K562 (cell line): ENCODE measurements around the gene PDE1C. TPM values are rescaled to one million over a fixed set of nuclear protein-coding genes. Genes with fewer than 3 reads are reported as not detected.

Experiments used
- ATAC-seq: fragments of 200-7000 bp; cut with Tn5 transposase; 3 replicates; pipeline ENCODE4 v1.9.1; 2020; ENCODE audit warnings: moderate library complexity
- BruUV-seq: library from RNA; stranded (reverse); fragments of 400-500 nt; replicated peaks from 2 replicates; lab custom pipeline; 2021; lab: Mats Ljungman, UMichigan
- CTCF ChIA-PET: fragments of 300-600 bp; formaldehyde crosslinking; extraction: SDS; loops from one replicate; lab custom pipeline; 2021; ENCODE audit warnings: low intra/inter-chr PET ratio; lab: Yijun Ruan, JAX
- POLR2A ChIA-PET: fragments of 300-600, 350-650 bp; sonication (Branson Sonifier 250); formaldehyde crosslinking; extraction: SDS; loops from one replicate; lab custom pipeline; 2021; ENCODE audit warnings: antibody characterized with exemption, inconsistent platforms; lab: Yijun Ruan, JAX
- DNase-seq, 4 experiments: peaks; one replicate each; pipeline versions ENCODE4 v3.0.0 to v3.0.0-alpha.2; 2011 to 2018; ENCODE audit warnings: low spot score in 3 of 4, mixed read lengths in 3 of 4; ENCODE audit errors: extremely low read depth in 1 of 4
- FAIRE-seq: peaks from 2 replicates; lab custom pipeline; 2011; peaks lifted over from hg19 to GRCh38; lab: Jason Lieb, UNC
- H2AFZ ChIP-seq: 2 replicates; pipeline ENCODE4 v1.6.0; 2011; ENCODE audit warnings: low read depth, low read length, control low read depth, inconsistent platforms
- H3K27ac ChIP-seq: fragments of 200-600 bp; 3 replicates; pipeline ENCODE4 v1.8.0; 2011; ENCODE audit warnings: low read depth, mild to moderate bottlenecking, control low read depth, inconsistent platforms, low read length, moderate library complexity, mixed read lengths; ENCODE audit errors: extremely low read depth
- H3K27me3 ChIP-seq, 2 experiments: fragments of 300-600 bp in 1 of 2; 2 replicates in 1 of 2; 3 replicates in 1 of 2; pipeline versions ENCODE4 v1.6.0 to v1.8.0; 2011; ENCODE audit warnings: inconsistent platforms in 2 of 2, low read length in 2 of 2, mild to moderate bottlenecking in 1 of 2, mixed read lengths in 1 of 2, moderate library complexity in 1 of 2; ENCODE audit not compliant: control insufficient read depth in 2 of 2, insufficient read depth in 2 of 2
- H3K36me3 ChIP-seq: fragments of 300-600 bp; 3 replicates; pipeline ENCODE4 v1.8.0; 2011; ENCODE audit warnings: mild to moderate bottlenecking, low read length, inconsistent platforms; ENCODE audit not compliant: control insufficient read depth, insufficient read depth
- H3K4me1 ChIP-seq, 2 experiments: fragments of 200-600 bp in 1 of 2; replicated peaks in 1 of 2; 2 replicates in 1 of 2; 3 replicates in 1 of 2; pipeline versions ENCODE4 v1.5.1 to v1.8.0; 2011; ENCODE audit warnings: inconsistent platforms in 2 of 2, low read length in 2 of 2, mild to moderate bottlenecking in 1 of 2, mixed read lengths in 1 of 2, moderate library complexity in 1 of 2; ENCODE audit not compliant: control insufficient read depth in 2 of 2, insufficient read depth in 2 of 2
- H3K4me2 ChIP-seq: 2 replicates; pipeline ENCODE4 v1.6.1; 2011; ENCODE audit warnings: low read length, control low read depth, inconsistent platforms, mixed read lengths; ENCODE audit not compliant: insufficient read depth
- H3K4me3 ChIP-seq: fragments of 200-600 bp; sonication (generic), shearing (Covaris generic); 2 replicates; pipeline ENCODE4 v1.5.1; 2016; ENCODE audit warnings: control low read depth, inconsistent platforms
- H3K79me2 ChIP-seq: fragments of 200-600 bp; 3 replicates; pipeline ENCODE4 v1.8.0; 2011; ENCODE audit warnings: low read length, inconsistent platforms; ENCODE audit not compliant: control insufficient read depth, insufficient read depth
- H3K9ac ChIP-seq, 2 experiments: 2 replicates each; pipeline versions ENCODE4 v1.6.0 to v1.6.1; 2011; ENCODE audit warnings: low read depth in 2 of 2, low read length in 2 of 2, control low read depth in 1 of 2, inconsistent platforms in 1 of 2, mild to moderate bottlenecking in 1 of 2, mixed read lengths in 1 of 2; ENCODE audit not compliant: insufficient read depth in 1 of 2
- H3K9me1 ChIP-seq: one replicate; pipeline ENCODE4 v1.6.0; 2011; ENCODE audit warnings: inconsistent platforms, mild to moderate bottlenecking, low read length, moderate library complexity; ENCODE audit not compliant: control insufficient read depth, insufficient read depth
- H3K9me3 ChIP-seq: replicated peaks from 2 replicates; pipeline ENCODE4 v1.5.1; 2011; ENCODE audit warnings: low read depth, low read length, inconsistent platforms; ENCODE audit not compliant: control insufficient read depth, insufficient read depth
- H4K20me1 ChIP-seq: replicated peaks from 2 replicates; pipeline ENCODE4 v1.6.1; 2011; ENCODE audit warnings: low read length, inconsistent platforms, mixed read lengths; ENCODE audit not compliant: control insufficient read depth, insufficient read depth
- DMBX1 ChIP-seq: fragments of 250-450 bp; sonication (Bioruptor Pico); IDR thresholded peaks from 2 replicates; pipeline ENCODE4 v1.8.0; 2022; ENCODE audit warnings: inconsistent platforms, mild to moderate bottlenecking, moderate library complexity, borderline replicate concordance
- FOXA1 ChIP-seq: fragments of 450-650 bp; IDR thresholded peaks from 2 replicates; pipeline ENCODE4 v1.6.1; 2016; ENCODE audit warnings: mild to moderate bottlenecking, borderline replicate concordance
- GABPB2 ChIP-seq: fragments of 250-450 bp; sonication (Bioruptor Pico); conservative IDR thresholded peaks from 2 replicates; pipeline ENCODE4 v1.5.1; 2021; ENCODE audit warnings: mild to moderate bottlenecking
- GATA2 ChIP-seq: sonication (generic); formaldehyde crosslinking; IDR thresholded peaks from 2 replicates; pipeline ENCODE4 v1.4.0; 2020; ENCODE audit warnings: mild to moderate bottlenecking, missing genetic modification reagents
- LEF1 ChIP-seq: fragments of 450-650 bp; IDR thresholded peaks from 2 replicates; pipeline ENCODE4 v1.6.1; 2016; ENCODE audit warnings: mild to moderate bottlenecking
- MCM7 ChIP-seq, 2 experiments: fragments of 450-650 bp; IDR thresholded peaks; 2 replicates each; pipeline ENCODE4 v1.6.1; 2016 to 2018
- NELFE ChIP-seq: IDR thresholded peaks from 2 replicates; pipeline ENCODE4 v1.6.1; 2011; ENCODE audit warnings: mild to moderate bottlenecking; ENCODE audit not compliant: insufficient read depth, insufficient read length
- NFIX ChIP-seq: fragments of 250-450 bp; sonication (Bioruptor Pico); IDR thresholded peaks from 2 replicates; pipeline ENCODE4 v1.4.0; 2020; ENCODE audit warnings: low read depth, mild to moderate bottlenecking, moderate library complexity
- PCBP2 ChIP-seq: fragments of 200-400 bp; formaldehyde crosslinking; IDR thresholded peaks from 2 replicates; pipeline ENCODE4 v1.6.1; 2018; ENCODE audit warnings: low read length, low read depth, mild to moderate bottlenecking, moderate library complexity; ENCODE audit not compliant: poor library complexity, severe bottlenecking
- SMAD2 ChIP-seq: fragments of 150-350 bp; IDR thresholded peaks from 2 replicates; pipeline ENCODE4 v1.6.1; 2014; ENCODE audit warnings: low read depth, mild to moderate bottlenecking, low read length
- SMAD3 ChIP-seq: fragments of 450-650 bp; formaldehyde crosslinking; conservative IDR thresholded peaks from 2 replicates; pipeline ENCODE4 v1.4.0; 2020; ENCODE audit warnings: mild to moderate bottlenecking
- SNIP1 ChIP-seq: fragments of 450-650 bp; IDR thresholded peaks from 2 replicates; pipeline ENCODE4 v1.7.1; 2017; ENCODE audit warnings: low read depth, mild to moderate bottlenecking
- SP1 ChIP-seq: sonication (generic); formaldehyde crosslinking; IDR thresholded peaks from 2 replicates; pipeline ENCODE4 v1.8.1; 2022; ENCODE audit warnings: mild to moderate bottlenecking, missing genetic modification reagents
- THRAP3 ChIP-seq: fragments of 450-650 bp; IDR thresholded peaks from 2 replicates; pipeline ENCODE4 v1.6.1; 2016; ENCODE audit warnings: mild to moderate bottlenecking, inconsistent platforms, borderline replicate concordance
- WHSC1 ChIP-seq: IDR thresholded peaks from one replicate; pipeline ENCODE4 v1.6.1; 2012; ENCODE audit warnings: low read length, control low read depth, inconsistent platforms
- ZNF165 ChIP-seq: fragments of 250-450 bp; sonication (Bioruptor Pico); IDR thresholded peaks from 2 replicates; pipeline ENCODE4 v1.4.0; 2020; ENCODE audit warnings: borderline replicate concordance
- WGBS: fragments of 100-300 bp; shearing (Covaris generic); methylation state at CpG from one replicate; pipeline ENCODE4 v1.1.6; 2016; ENCODE audit warnings: low coverage, mixed read lengths; ENCODE audit not compliant: insufficient coverage; ENCODE audit errors: missing lambda C conversion rate; 5-methylcytosine and 5-hydroxymethylcytosine counted together
- in situ Hi-C: fragments of 300-500 bp; cut with MboI; formaldehyde crosslinking; loops from 4 replicates; pipeline ENCODE4 v1.15.0; 2018; ENCODE audit warnings: inconsistent platforms, mixed read lengths
- intact Hi-C: fragments of 100-400 bp; cut with micrococcal nuclease; formaldehyde crosslinking; loops from 2 replicates; pipeline ENCODE4 v1.14.2; 2022
- polyA plus RNA-seq, 8 experiments: library from polyadenylated mRNA; depleted of rRNA in 4 of 8; stranded (reverse) in 5 of 8; unstranded in 3 of 8; fragments of >200 nt; fragmentation: Nextera tagmentation in 2 of 8; fragmentation: Illumina TruSeq in 1 of 8; extraction: Ambion mirVana in 2 of 8; extraction: Trizol in 1 of 8; gene quantifications; 2 replicates each; pipeline versions ENCODE4 v1.2.1 to v1.2.3, GENCODE V29; 2011 to 2014; ENCODE audit warnings: inconsistent platforms in 1 of 8, missing spikeins in 1 of 8
- total RNA-seq, 7 experiments: library from RNA; depleted of rRNA in 6 of 7; stranded (reverse); fragments of >200 nt in 6 of 7; fragmentation: Illumina TruSeq in 2 of 7; extraction: Trizol in 2 of 7; gene quantifications; 2 replicates each; pipeline versions ENCODE4 v1.2.1 to v1.2.3, GENCODE V29; 2011 to 2021; ENCODE audit warnings: low replicate concordance in 1 of 7
- TF ChIP-seq, protein P1 (sequence below), 2 experiments: fragments of 150-350 bp in 1 of 2; IDR thresholded peaks; 2 replicates each; pipeline ENCODE4 v1.6.1; 2012 to 2016; ENCODE audit warnings: low read depth in 2 of 2, low read length in 2 of 2, mild to moderate bottlenecking in 1 of 2, moderate library complexity in 1 of 2

Gene PDE1C
- total and polyA plus RNA-seq, 9 of the 15 experiments (the other 6 are each of a cell fraction or from before 2014, with no cell fraction given): under 0.01 to 0.01 TPM; not detected in 7

GRCh38 chr7:31926991-31927584 lies 143.1 kb downstream of the PDE1C start:
- WGBS: 0% methylated on average over 5 of the region's 5 CpGs
- Histone ChIP-seq H2AFZ (no peak overlapping the region), H4K20me1 (no peaks in the 10 kb centered on the region), H3K4me3 (no peak overlapping the region), H3K79me2 (no peaks in the 10 kb centered on the region), H3K9me3 (no peaks in the 10 kb centered on the region), H3K27me3 (no peaks in the 10 kb centered on the region), H3K4me2 (no peak overlapping the region), H3K27ac (no peak overlapping the region), H3K4me1 (no peaks in the 10 kb centered on the region), H3K9ac (no peak overlapping the region), H3K9me1 (no peaks in the 10 kb centered on the region), H3K36me3 (no peaks in the 10 kb centered on the region)
- in situ Hi-C loops (no loop called here), intact Hi-C loops (no loop called here)
- POLR2A ChIA-PET: interaction anchor here (1.3 kb wide), 1 partner anchor 9 kb away, joined by 3 read pairs; no protein-coding TSS in a partner anchor
- no TSS peak for BruUV-seq
- TF ChIP-seq GABPB2 (CRISPR knock-in tag) (no peak), MCM7 (IDR thresholded peaks at IDR 0.05) (no peak), NELFE (no peak), SMAD2 (no peak), GATA2 (CRISPR knock-in tag) (no peak), THRAP3 (no peak), ZNF165 (no peak), WHSC1 (no peak), NFIX (CRISPR knock-in tag) (no peak), SNIP1 (no peak), DMBX1 (CRISPR knock-in tag) (no peak), LEF1 (no peak), SP1 (no peak), FOXA1 (no peak), SMAD3 (CRISPR knock-in tag) (no peak), PCBP2 (no peak)
- TF ChIP-seq, protein P1, sequence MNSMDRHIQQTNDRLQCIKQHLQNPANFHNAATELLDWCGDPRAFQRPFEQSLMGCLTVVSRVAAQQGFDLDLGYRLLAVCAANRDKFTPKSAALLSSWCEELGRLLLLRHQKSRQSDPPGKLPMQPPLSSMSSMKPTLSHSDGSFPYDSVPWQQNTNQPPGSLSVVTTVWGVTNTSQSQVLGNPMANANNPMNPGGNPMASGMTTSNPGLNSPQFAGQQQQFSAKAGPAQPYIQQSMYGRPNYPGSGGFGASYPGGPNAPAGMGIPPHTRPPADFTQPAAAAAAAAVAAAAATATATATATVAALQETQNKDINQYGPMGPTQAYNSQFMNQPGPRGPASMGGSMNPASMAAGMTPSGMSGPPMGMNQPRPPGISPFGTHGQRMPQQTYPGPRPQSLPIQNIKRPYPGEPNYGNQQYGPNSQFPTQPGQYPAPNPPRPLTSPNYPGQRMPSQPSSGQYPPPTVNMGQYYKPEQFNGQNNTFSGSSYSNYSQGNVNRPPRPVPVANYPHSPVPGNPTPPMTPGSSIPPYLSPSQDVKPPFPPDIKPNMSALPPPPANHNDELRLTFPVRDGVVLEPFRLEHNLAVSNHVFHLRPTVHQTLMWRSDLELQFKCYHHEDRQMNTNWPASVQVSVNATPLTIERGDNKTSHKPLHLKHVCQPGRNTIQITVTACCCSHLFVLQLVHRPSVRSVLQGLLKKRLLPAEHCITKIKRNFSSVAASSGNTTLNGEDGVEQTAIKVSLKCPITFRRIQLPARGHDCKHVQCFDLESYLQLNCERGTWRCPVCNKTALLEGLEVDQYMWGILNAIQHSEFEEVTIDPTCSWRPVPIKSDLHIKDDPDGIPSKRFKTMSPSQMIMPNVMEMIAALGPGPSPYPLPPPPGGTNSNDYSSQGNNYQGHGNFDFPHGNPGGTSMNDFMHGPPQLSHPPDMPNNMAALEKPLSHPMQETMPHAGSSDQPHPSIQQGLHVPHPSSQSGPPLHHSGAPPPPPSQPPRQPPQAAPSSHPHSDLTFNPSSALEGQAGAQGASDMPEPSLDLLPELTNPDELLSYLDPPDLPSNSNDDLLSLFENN (IDR thresholded peaks at IDR 0.05; ENCODE audit: low read depth in 2 of 2, low read length in 2 of 2): no peak
- FAIRE-seq (no peak), DNase-seq (no peak), ATAC-seq (no peak)
- CTCF ChIA-PET: no interaction called here
